Thyroid gland (tissue), 4 donors: Measurements from ENCODE around the gene PCNA. TPM values are rescaled to one million over a fixed set of nuclear protein-coding genes. Genes with fewer than 3 reads are reported as not detected.
A peak's percentile ranks its signal among the peaks of the same experiment; 100 is the strongest.

Source experiments
- DNase-seq, 2 donors: peaks; one replicate each; pipeline ENCODE4 v3.0.0-alpha.2; 2019
- H3K27ac ChIP-seq, 3 donors: fragments of 200-600 bp; sonication (generic); 1 replicate in 2 of 3; 2 replicates in 1 of 3; pipeline ENCODE4 v1.5.1; 2016 to 2019; ENCODE audit warnings: mild to moderate bottlenecking in 1 of 3, moderate library complexity in 1 of 3
- H3K27me3 ChIP-seq: fragments of 200-600 bp; sonication (generic); one replicate; pipeline ENCODE4 v1.5.1; 2019
- H3K36me3 ChIP-seq, 2 donors: fragments of 200-600 bp; sonication (generic); one replicate each; pipeline ENCODE4 v1.5.1; 2016 to 2019
- H3K4me1 ChIP-seq, 2 donors: fragments of 200-600 bp; sonication (generic); one replicate each; pipeline ENCODE4 v1.5.1; 2017 to 2019
- H3K4me3 ChIP-seq, 3 donors: fragments of 200-600 bp; sonication (generic); replicated peaks in 1 of 3; 1 replicate in 2 of 3; 2 replicates in 1 of 3; pipeline ENCODE4 v1.5.1; 2016; ENCODE audit warnings: mild to moderate bottlenecking in 1 of 3
- H3K9me3 ChIP-seq: fragments of 200-600 bp; sonication (generic); one replicate; pipeline ENCODE4 v1.5.1; 2017
- CTCF ChIP-seq, 6 experiments: fragments of 200-600 bp in 3 of 6; fragments of 450-650 bp in 3 of 6; sonication (generic) in 3 of 6; IDR thresholded peaks; one replicate each; pipeline ENCODE4 v1.5.1; 2016 to 2019; ENCODE audit warnings: antibody characterized with exemption in 6 of 6, mild to moderate bottlenecking in 2 of 6, inconsistent platforms in 1 of 6, moderate library complexity in 1 of 6
- POLR2A ChIP-seq, 2 donors: fragments of 450-650 bp; IDR thresholded peaks; one replicate each; pipeline ENCODE4 v1.6.1; 2017; ENCODE audit warnings: antibody characterized with exemption in 2 of 2, mild to moderate bottlenecking in 2 of 2, moderate library complexity in 1 of 2
- WGBS, 2 donors: methylation state at CpG; one replicate each; pipeline ENCODE4 v1.1.5; 2017; 5-methylcytosine and 5-hydroxymethylcytosine counted together
- intact Hi-C: fragments of 100-400 bp; cut with DNase I; formaldehyde crosslinking; loops from one replicate; pipeline ENCODE4 v1.15.1; 2023
- total RNA-seq, 4 donors: library from RNA; depleted of rRNA; stranded (reverse); fragments of >200 nt; gene quantifications; one replicate each; pipeline ENCODE4 v1.2.3, GENCODE V29; 2016

PCNA gene
- total RNA-seq, 4 donors from 2014 or later: 35.1 to 66.1 (median 55.8) TPM

- no peaks in the 10 kb centered on the region for H3K27me3 ChIP-seq
- intact Hi-C loops: no loop called here
- WGBS, 2 donors: 95 to 97% methylated on average over 4 of the region's 4 CpGs
Observed at GRCh38 chr20:5070570-5070969, 49.2 kb downstream of the PCNA start.

GRCh38 chr20:5070081-5070480 is 49.7 kb downstream of the PCNA start:
- 93 to 97% methylated on average over 7 of the region's 7 CpGs for WGBS, 2 donors
- TF ChIP-seq CTCF (IDR thresholded peaks at IDR 0.05) (no peak), POLR2A (IDR thresholded peaks at IDR 0.05) (no peak)
- H3K27me3 ChIP-seq: no peaks in the 10 kb centered on the region
- H3K4me3 ChIP-seq: no peak overlapping the region
- peaks cover 8 to 15% of the 10 kb centered on the region in 2 donors for H3K4me1 ChIP-seq
- no peaks in the 10 kb centered on the region for H3K36me3 ChIP-seq
- no peak overlapping the region for H3K27ac ChIP-seq
- no peak for DNase-seq
- intact Hi-C loops: no loop called here
- no peaks in the 10 kb centered on the region for H3K9me3 ChIP-seq

More at GRCh38 chr20:5070570-5070969, 49.2 kb downstream of the PCNA start:
- H3K4me1 ChIP-seq: peaks cover 8 to 15% of the 10 kb centered on the region in 2 donors
- no peaks in the 10 kb centered on the region for H3K36me3 ChIP-seq
- no peaks in the 10 kb centered on the region for H3K9me3 ChIP-seq
- DNase-seq: no peak
- H3K4me3 ChIP-seq: no peak overlapping the region
- TF ChIP-seq CTCF (IDR thresholded peaks at IDR 0.05) (no peak), POLR2A (IDR thresholded peaks at IDR 0.05) (no peak)
- H3K27ac ChIP-seq: no peak overlapping the region

- Histone ChIP-seq H3K9me3 (no peaks in the 10 kb centered on the region), H3K36me3 (no peaks in the 10 kb centered on the region), H3K4me3 (no peak overlapping the region), H3K4me1 (peaks cover 8 to 15% of the 10 kb centered on the region in 2 donors), H3K27ac (no peak overlapping the region), H3K27me3 (no peaks in the 10 kb centered on the region)
- intact Hi-C loops: no loop called here
- TF ChIP-seq POLR2A (IDR thresholded peaks at IDR 0.05) (no peak), CTCF (IDR thresholded peaks at IDR 0.05) (no peak)
- no peak for DNase-seq
- 84 to 89% methylated on average over 8 of the region's 8 CpGs for WGBS, 2 donors
Observed at GRCh38 chr20:5069141-5069806, 50.5 kb downstream of the PCNA start.

GRCh38 chr20:5067877-5068645 is 51.7 kb downstream of the PCNA start:
- no peak for TF ChIP-seq CTCF (IDR thresholded peaks at IDR 0.05)
- no peak for TF ChIP-seq POLR2A (IDR thresholded peaks at IDR 0.05)
- H3K9me3 ChIP-seq: no peaks in the 10 kb centered on the region
- WGBS, 2 donors: 92 to 93% methylated on average over 8 to 9 of the region's 9 CpGs

GRCh38 chr20:5065879-5066383 is 53.8 kb downstream of the PCNA start:
- DNase-seq: peak in 1 of 2 donors; percentile 10
- Histone ChIP-seq H3K27ac (no peak overlapping the region), H3K9me3 (no peaks in the 10 kb centered on the region), H3K36me3 (no peaks in the 10 kb centered on the region), H3K4me3 (no peak overlapping the region), H3K27me3 (no peaks in the 10 kb centered on the region), H3K4me1 (no peaks in the 10 kb centered on the region)
- intact Hi-C loops: no loop called here
- 88 to 89% methylated on average over 10 of the region's 10 CpGs for WGBS, 2 donors
- no peak for TF ChIP-seq POLR2A (IDR thresholded peaks at IDR 0.05)
- no peak for TF ChIP-seq CTCF (IDR thresholded peaks at IDR 0.05)

More at GRCh38 chr20:5067877-5068645, 51.7 kb downstream of the PCNA start:
- DNase-seq: no peak
- peaks cover 3 to 4% of the 10 kb centered on the region in 2 donors for H3K4me1 ChIP-seq
- no peaks in the 10 kb centered on the region for H3K27me3 ChIP-seq
- intact Hi-C loops: no loop called here
- H3K4me3 ChIP-seq: no peak overlapping the region
- no peaks in the 10 kb centered on the region for H3K36me3 ChIP-seq
- no peak overlapping the region for H3K27ac ChIP-seq
